GM23248 (cell line): ENCODE measurements around the gene ARL3.

Experiments used
- EZH2 ChIP-seq: fragments of 200-600 bp; sonication (generic); IDR thresholded peaks from 2 replicates; pipeline ENCODE4 v1.6.1; 2018; ENCODE audit warnings: antibody characterized with exemption, mild to moderate bottlenecking; ENCODE audit not compliant: insufficient read depth, poor library complexity, severe bottlenecking
- EZH2phosphoT487 ChIP-seq: fragments of 200-600 bp; sonication (generic); IDR thresholded peaks from 2 replicates; pipeline ENCODE4 v1.6.1; 2018; ENCODE audit warnings: antibody characterized with exemption, moderate library complexity, mild to moderate bottlenecking, low read depth; ENCODE audit not compliant: insufficient read depth

GRCh38 chr10:102635377-102635776 is 78.8 kb downstream of the ARL3 start:
- TF ChIP-seq EZH2phosphoT487 (no peak), EZH2 (no peak)
